Omental fat pad (tissue), 4 donors: ENCODE measurements around the gene PDK1. TPM values are rescaled to one million over a fixed set of nuclear protein-coding genes. Genes with fewer than 3 reads are reported as not detected.

Experiments used
- ATAC-seq: fragments of 150-250 bp; one replicate; pipeline ENCODE4 v1.9.1; 2016; ENCODE audit warnings: mild to moderate bottlenecking, moderate library complexity; ENCODE audit not compliant: low FRiP score
- DNase-seq: peaks from one replicate; pipeline ENCODE4 v3.0.0-alpha.2; 2019; ENCODE audit warnings: low spot score
- CTCF ChIP-seq, 3 donors: fragments of 450-650 bp; IDR thresholded peaks; one replicate each; pipeline ENCODE4 v1.5.1; 2016 to 2017; ENCODE audit warnings: antibody characterized with exemption in 3 of 3, mild to moderate bottlenecking in 3 of 3, moderate library complexity in 2 of 3
- total RNA-seq, 4 donors: library from RNA; depleted of rRNA; stranded (reverse); fragments of >200 nt; gene quantifications; one replicate each; pipeline ENCODE4 v1.1.0, GENCODE V29; 2016

Gene PDK1
- total RNA-seq, 4 donors from 2014 or later, result 12.0 to 18.8 (median 16.8) TPM

DNA sequence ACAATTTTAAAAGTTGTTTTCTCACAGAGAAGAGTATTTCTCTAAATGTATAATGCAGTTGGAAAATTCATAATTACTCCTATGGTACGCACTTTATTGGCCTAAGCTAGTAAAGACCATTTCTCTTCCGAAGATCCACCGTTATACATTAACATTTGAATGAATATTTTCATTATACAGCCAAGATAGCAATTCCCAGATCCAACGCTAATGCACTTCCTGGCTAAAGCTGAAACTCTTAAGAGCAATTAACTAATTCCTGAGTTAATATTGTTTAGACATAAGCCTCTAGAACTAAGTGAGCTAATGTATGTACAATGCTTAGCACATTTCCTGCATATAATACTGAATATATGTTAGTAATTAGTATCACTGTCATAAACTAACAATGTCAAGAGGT is 56.2 kb downstream of the PDK1 start:
- no peak for TF ChIP-seq CTCF (IDR thresholded peaks at IDR 0.05)
- no peak for ATAC-seq
- no peak for DNase-seq

DNA sequence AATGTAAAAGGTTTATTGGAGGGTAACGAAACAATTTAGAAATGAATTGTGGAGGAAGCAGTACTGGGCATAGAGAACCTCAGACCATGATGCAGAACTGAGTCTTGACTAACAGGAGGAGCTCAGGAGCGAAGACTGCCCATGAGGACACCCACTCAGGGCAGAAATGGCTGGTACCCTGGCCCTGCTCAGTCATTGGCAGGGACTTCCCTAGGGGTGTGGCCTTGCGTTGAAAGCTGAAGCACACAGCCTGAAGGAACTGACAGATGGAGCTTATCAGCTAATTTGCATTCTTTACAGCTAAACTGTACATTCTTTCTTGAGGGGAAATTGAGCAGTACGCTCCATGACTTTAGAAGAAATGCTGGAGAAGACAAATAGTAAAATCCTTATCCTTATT is 57.1 kb downstream of the PDK1 start:
- DNase-seq, result no peak
- no peak for TF ChIP-seq CTCF (IDR thresholded peaks at IDR 0.05)
- ATAC-seq, result no peak

DNA sequence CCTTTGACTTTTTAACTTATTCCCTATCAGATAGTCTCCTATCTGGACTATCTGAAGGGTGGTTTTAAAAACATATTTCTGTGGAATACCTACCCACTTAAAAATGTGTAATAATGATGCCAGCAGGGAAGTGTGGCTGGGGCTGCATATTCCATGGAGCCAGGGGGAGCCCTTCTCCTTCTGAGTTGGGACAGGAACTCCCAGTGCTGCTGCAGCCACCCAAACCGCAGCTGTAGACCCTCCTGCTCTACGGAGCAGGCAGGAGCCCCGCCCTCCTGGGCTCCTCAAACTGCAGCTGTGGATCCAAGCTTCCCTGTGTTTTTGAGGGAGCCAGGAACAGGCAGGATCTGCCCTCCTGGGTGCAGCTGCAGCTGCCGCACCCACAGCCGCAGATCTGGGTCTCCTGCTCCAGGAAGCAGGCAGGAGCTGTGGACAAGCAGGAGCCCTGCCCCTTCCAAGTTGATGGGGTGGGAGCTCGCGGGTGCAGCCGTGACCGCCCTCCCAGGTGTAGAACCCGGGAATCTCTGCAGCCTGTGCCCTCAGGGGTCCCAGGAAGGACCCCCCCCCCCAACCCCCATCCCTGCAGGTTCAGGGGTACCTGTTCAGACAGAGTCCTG is 57.8 kb downstream of the PDK1 start:
- ATAC-seq (no peak), DNase-seq (no peak)
- no peak for TF ChIP-seq CTCF (IDR thresholded peaks at IDR 0.05)

GRCh38 chr2:172614932-172615331 is 59.0 kb downstream of the PDK1 start:
- TF ChIP-seq CTCF (IDR thresholded peaks at IDR 0.05), result no peak
- no peak for DNase-seq
- ATAC-seq, result no peak

DNA sequence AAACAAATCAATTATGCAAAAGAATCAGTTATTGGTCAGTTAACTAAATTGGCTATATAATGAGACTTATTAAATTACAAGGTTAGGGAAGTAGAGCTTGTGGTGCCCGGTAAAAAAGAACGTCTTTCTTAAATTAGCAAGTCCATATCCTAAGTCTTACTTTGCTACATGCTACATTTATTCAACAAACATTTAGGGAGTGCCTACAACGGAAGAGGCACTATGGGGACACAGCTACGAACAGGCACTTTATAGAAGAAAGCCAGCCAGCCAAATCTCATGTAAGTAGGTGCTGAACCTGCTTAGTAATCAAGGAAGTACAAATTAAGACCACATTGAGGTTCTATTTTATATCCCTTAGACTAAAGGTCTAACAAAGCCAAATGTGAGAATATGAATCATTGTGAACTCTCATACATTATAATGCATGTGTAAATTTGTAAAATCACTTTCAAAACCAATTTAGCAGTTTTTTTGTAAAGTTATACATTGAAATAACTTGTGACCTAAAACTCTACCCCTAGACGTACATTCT is 59.9 kb downstream of the PDK1 start:
- no peak for TF ChIP-seq CTCF (IDR thresholded peaks at IDR 0.05)
- DNase-seq (no peak), ATAC-seq (no peak)

- TF ChIP-seq CTCF (IDR thresholded peaks at IDR 0.05), result no peak
- ATAC-seq (no peak), DNase-seq (no peak)
Observed at GRCh38 chr2:172617115-172617514, 61.2 kb downstream of the PDK1 start.

- ATAC-seq (peak; percentile 85), DNase-seq (no peak)
- no peak for TF ChIP-seq CTCF (IDR thresholded peaks at IDR 0.05)
Observed at GRCh38 chr2:172623249-172623965, 67.5 kb downstream of the PDK1 start.
